Mesothelial cell of epicardium (in vitro differentiated cells): ENCODE measurements around the gene GPC6. TPM values are rescaled to one million over a fixed set of nuclear protein-coding genes. Genes with fewer than 3 reads are reported as not detected.

ENCODE experiments used
- DNase-seq, 2 experiments: peaks; one replicate each; pipeline ENCODE4 v3.0.0; 2021; ENCODE audit warnings: low spot score in 2 of 2; ENCODE audit not compliant: unreplicated experiment in 2 of 2
- H3K27ac Mint-ChIP-seq: 2 replicates; pipeline ENCODE4 v1.8.0; 2021; ENCODE audit warnings: mixed read lengths
- H3K27me3 Mint-ChIP-seq: 2 replicates; pipeline ENCODE4 v1.8.0; 2021; ENCODE audit warnings: low read depth, mixed read lengths
- H3K36me3 Mint-ChIP-seq: 2 replicates; pipeline ENCODE4 v1.8.0; 2021; ENCODE audit warnings: mixed read lengths
- H3K4me1 Mint-ChIP-seq: 2 replicates; pipeline ENCODE4 v1.8.0; 2021; ENCODE audit warnings: mixed read lengths
- H3K4me3 Mint-ChIP-seq: 2 replicates; pipeline ENCODE4 v1.8.0; 2021; ENCODE audit warnings: mild to moderate bottlenecking, moderate library complexity, mixed read lengths
- H3K9me3 Mint-ChIP-seq: 2 replicates; pipeline ENCODE4 v1.8.0; 2021; ENCODE audit warnings: mixed read lengths
- total RNA-seq: library from RNA; stranded (reverse); gene quantifications from 3 replicates; pipeline ENCODE4 v1.2.1, GENCODE V29; 2021
- TF ChIP-seq, protein P1 (sequence below): fragments of 200-600 bp; sonication (generic); IDR thresholded peaks from one replicate; pipeline ENCODE4 v1.5.0; 2021; ENCODE audit warnings: antibody characterized with exemption; ENCODE audit not compliant: unreplicated experiment

GPC6 gene
- total RNA-seq, 1 donor from 2014 or later: 112 TPM

DNA sequence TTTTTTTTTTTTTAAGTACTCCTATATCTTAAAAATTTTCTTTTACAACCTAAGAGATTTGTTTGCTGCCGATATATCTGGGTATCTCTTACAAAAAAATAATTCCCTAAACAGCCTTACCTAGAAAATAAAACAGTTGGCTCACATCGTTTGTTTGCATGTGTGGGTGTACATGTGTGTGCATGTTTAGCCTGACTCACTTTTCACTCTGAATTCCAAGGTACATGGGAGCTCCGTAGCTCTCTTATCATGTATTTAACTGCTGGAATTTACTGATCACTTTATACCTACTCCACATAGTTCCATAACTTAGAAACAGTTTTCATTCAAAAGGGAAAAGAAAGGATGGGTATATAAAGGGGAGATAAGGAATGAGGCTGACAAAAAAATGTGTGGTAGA is 616.5 kb downstream of the GPC6 start:
- H3K36me3 Mint-ChIP-seq: peaks cover 5% of the 10 kb centered on the region
- no peak for DNase-seq
- TF ChIP-seq, protein P1, sequence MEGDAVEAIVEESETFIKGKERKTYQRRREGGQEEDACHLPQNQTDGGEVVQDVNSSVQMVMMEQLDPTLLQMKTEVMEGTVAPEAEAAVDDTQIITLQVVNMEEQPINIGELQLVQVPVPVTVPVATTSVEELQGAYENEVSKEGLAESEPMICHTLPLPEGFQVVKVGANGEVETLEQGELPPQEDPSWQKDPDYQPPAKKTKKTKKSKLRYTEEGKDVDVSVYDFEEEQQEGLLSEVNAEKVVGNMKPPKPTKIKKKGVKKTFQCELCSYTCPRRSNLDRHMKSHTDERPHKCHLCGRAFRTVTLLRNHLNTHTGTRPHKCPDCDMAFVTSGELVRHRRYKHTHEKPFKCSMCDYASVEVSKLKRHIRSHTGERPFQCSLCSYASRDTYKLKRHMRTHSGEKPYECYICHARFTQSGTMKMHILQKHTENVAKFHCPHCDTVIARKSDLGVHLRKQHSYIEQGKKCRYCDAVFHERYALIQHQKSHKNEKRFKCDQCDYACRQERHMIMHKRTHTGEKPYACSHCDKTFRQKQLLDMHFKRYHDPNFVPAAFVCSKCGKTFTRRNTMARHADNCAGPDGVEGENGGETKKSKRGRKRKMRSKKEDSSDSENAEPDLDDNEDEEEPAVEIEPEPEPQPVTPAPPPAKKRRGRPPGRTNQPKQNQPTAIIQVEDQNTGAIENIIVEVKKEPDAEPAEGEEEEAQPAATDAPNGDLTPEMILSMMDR: no peak
- H3K4me1 Mint-ChIP-seq: peaks cover 27% of the 10 kb centered on the region
- no peak overlapping the region for H3K27ac Mint-ChIP-seq
- no peak overlapping the region for H3K4me3 Mint-ChIP-seq
- H3K9me3 Mint-ChIP-seq: peaks cover 11% of the 10 kb centered on the region
- no peaks in the 10 kb centered on the region for H3K27me3 Mint-ChIP-seq

DNA sequence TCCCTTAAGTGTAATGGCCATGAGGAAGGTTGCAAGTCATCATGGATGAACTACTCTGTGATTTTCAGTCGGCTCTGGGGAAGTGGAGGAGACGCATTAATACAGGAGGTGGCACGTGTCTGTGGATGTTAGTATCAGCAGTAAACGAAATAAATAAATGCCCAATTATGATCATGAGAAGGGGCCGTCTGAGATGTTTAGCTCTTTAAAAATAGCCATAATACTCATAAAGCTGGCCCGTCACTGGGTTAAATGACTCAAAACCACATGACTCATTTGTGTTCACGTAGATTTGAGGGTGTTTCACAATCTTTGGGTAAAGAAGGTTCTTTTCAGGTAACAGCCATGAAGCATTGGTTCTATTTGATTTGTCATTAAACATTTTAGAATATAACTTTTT is 620.6 kb downstream of the GPC6 start:
- Mint-ChIP-seq H3K9me3 (no peaks in the 10 kb centered on the region), H3K27ac (no peak overlapping the region), H3K4me1 (peaks cover 9% of the 10 kb centered on the region), H3K4me3 (no peak overlapping the region), H3K36me3 (peaks cover 3% of the 10 kb centered on the region), H3K27me3 (no peaks in the 10 kb centered on the region)
- TF ChIP-seq, protein P1: no peak
- no peak for DNase-seq

DNA sequence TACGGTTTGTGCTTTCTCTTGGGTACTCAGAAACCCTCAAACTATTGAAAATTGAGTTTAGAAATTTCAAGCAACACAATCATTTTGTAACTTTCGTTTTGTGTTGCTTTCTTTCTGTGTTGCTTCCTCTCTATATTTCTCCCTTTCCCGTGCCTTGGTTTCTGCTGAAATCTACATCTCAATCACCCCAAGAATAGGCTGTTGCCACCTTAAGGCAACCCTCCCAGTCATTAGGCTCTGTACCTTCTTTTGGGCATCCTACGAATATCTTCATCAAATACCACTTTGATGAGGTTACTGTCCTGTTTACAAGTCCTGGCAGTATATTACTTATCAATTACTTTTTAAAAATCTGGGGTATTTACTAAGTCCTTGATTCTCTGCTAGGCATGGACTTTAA is 621.6 kb downstream of the GPC6 start:
- Mint-ChIP-seq H3K4me1 (peaks cover 3% of the 10 kb centered on the region), H3K27me3 (no peaks in the 10 kb centered on the region)

DNA sequence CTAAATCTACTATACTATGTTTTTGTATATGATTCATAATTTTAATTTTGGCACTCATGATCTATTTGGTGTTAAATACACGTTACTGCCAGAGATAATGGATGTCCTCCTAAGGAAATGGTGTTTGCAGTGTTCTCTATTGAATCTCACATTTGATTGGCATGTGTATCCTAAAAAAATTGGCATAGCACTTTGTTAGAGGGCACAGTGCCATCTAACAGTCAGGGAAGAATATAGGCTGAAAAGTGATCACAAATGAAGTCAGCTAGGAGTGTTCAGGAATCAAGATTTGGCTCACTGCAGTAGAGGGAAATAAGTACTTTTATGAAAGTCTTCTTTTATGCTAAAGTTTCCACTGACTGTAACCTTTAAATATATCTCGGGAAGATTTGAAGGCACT is 624.6 kb downstream of the GPC6 start:
- H3K4me3 Mint-ChIP-seq: no peak overlapping the region
- H3K9me3 Mint-ChIP-seq: no peaks in the 10 kb centered on the region
- H3K36me3 Mint-ChIP-seq: peaks cover 3% of the 10 kb centered on the region
- no peaks in the 10 kb centered on the region for H3K27me3 Mint-ChIP-seq
- no peak overlapping the region for H3K27ac Mint-ChIP-seq
- no peak for DNase-seq
- TF ChIP-seq, protein P1: no peak
- no peaks in the 10 kb centered on the region for H3K4me1 Mint-ChIP-seq

More for the DNA sequence above, 621.6 kb downstream of the GPC6 start:
- H3K27ac Mint-ChIP-seq: no peak overlapping the region
- DNase-seq: no peak
- no peaks in the 10 kb centered on the region for H3K9me3 Mint-ChIP-seq
- peaks cover 3% of the 10 kb centered on the region for H3K36me3 Mint-ChIP-seq
- TF ChIP-seq, protein P1: no peak
- H3K4me3 Mint-ChIP-seq: no peak overlapping the region

DNA sequence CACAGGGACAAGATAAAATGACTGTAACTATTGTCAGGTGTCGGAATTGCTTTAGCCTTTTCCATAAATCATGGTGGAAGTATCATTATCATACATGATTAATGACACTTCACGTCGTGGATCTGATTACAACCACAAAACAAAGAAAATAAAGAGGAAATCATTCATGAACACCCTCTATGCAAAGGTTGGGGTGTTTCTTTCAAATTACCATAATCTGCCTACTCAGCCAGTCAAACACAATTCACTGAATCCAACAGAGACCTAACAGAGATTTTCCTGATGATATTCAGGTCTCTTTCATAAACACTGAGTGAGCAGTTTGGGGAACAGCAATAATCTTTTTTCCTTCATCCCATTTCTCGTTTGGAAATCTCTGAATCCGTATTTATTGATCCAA is 627.3 kb downstream of the GPC6 start:
- TF ChIP-seq, protein P1: no peak
- Mint-ChIP-seq H3K4me3 (no peak overlapping the region), H3K9me3 (peaks cover 4% of the 10 kb centered on the region), H3K27ac (no peak overlapping the region), H3K4me1 (no peaks in the 10 kb centered on the region), H3K27me3 (no peaks in the 10 kb centered on the region), H3K36me3 (no peaks in the 10 kb centered on the region)
- DNase-seq: no peak

DNA sequence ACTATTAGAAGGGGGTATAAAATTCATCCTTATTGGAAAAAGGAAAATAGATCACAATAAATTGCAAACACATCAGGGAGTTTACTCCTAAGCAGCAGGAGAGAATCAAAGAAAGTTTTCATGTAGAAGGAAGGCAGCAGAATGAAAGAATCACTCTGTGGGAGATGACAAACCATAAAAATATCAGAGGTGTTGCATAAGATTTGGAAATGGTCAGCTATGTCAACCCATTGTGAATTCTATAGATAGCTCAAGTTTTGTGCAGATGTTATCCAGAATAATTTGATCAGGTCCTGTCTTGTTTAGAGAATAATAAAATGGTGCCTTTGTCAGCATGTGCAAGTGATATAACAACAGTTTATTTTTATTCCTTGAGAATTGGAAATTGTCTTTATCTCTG is 630.5 kb downstream of the GPC6 start:
- Mint-ChIP-seq H3K9me3 (peaks cover 4% of the 10 kb centered on the region), H3K36me3 (no peaks in the 10 kb centered on the region), H3K27me3 (no peaks in the 10 kb centered on the region), H3K4me3 (no peak overlapping the region), H3K4me1 (peaks cover 8% of the 10 kb centered on the region), H3K27ac (no peak overlapping the region)
- TF ChIP-seq, protein P1: no peak
- no peak for DNase-seq
